GM23338 (cell line): ENCODE results near the gene RAB42. TPM values are rescaled to one million over a fixed set of nuclear protein-coding genes. Genes with fewer than 3 reads are reported as not detected.

Experiments used
- ATAC-seq: fragments of 200-7000 bp; cut with Tn5 transposase; 3 replicates; pipeline ENCODE4 v1.9.1; 2020
- DNase-seq: peaks from one replicate; pipeline ENCODE4 v3.0.0-alpha.2; 2015; ENCODE audit warnings: low spot score
- H2AFZ ChIP-seq: fragments of 200-600 bp; sonication (generic); 2 replicates; pipeline ENCODE4 v1.8.0; 2016; ENCODE audit warnings: antibody characterized with exemption, mild to moderate bottlenecking, moderate library complexity
- H3F3A ChIP-seq: fragments of 200-600 bp; sonication (generic); replicated peaks from 2 replicates; pipeline ENCODE4 v1.8.0; 2017; ENCODE audit warnings: antibody characterized with exemption, mixed run types, low read depth
- H3K27ac ChIP-seq: fragments of 200-600 bp; sonication (generic); 2 replicates; pipeline ENCODE4 v1.6.1; 2016; ENCODE audit warnings: low read depth
- H3K27me3 ChIP-seq: fragments of 200-600 bp; sonication (generic); 2 replicates; pipeline ENCODE4 v1.8.0; 2016; ENCODE audit warnings: mild to moderate bottlenecking, mixed run types, moderate library complexity; ENCODE audit not compliant: insufficient read depth
- H3K36me3 ChIP-seq: fragments of 200-600 bp; sonication (generic); 2 replicates; pipeline ENCODE4 v1.8.0; 2016; ENCODE audit warnings: mild to moderate bottlenecking; ENCODE audit not compliant: insufficient read depth
- H3K4me1 ChIP-seq: fragments of 200-600 bp; sonication (generic); 2 replicates; pipeline ENCODE4 v1.8.0; 2016; ENCODE audit warnings: mild to moderate bottlenecking, moderate library complexity; ENCODE audit not compliant: insufficient read depth
- H3K4me2 ChIP-seq: fragments of 200-600 bp; sonication (generic); 2 replicates; pipeline ENCODE4 v1.7.1; 2017; ENCODE audit warnings: mixed run types
- H3K4me3 ChIP-seq: fragments of 200-600 bp; sonication (generic); 2 replicates; pipeline ENCODE4 v1.6.1; 2016; ENCODE audit warnings: mixed run types
- H3K79me2 ChIP-seq: fragments of 200-600 bp; sonication (generic); replicated peaks from 2 replicates; pipeline ENCODE4 v1.8.0; 2017; ENCODE audit warnings: mild to moderate bottlenecking; ENCODE audit not compliant: insufficient read depth
- H3K9me2 ChIP-seq: fragments of 200-600 bp; sonication (generic); 2 replicates; pipeline ENCODE4 v1.8.0; 2017; ENCODE audit not compliant: insufficient read depth
- H4K20me1 ChIP-seq: fragments of 200-600 bp; sonication (generic); replicated peaks from 2 replicates; pipeline ENCODE4 v1.8.0; 2017; ENCODE audit warnings: mild to moderate bottlenecking; ENCODE audit not compliant: insufficient read depth
- H3K27ac Mint-ChIP-seq: 2 replicates; pipeline ENCODE4 v1.8.0; 2020; ENCODE audit warnings: inconsistent platforms, mild to moderate bottlenecking, moderate library complexity, mixed read lengths
- H3K27me3 Mint-ChIP-seq: 3 replicates; pipeline ENCODE4 v1.8.0; 2022; ENCODE audit warnings: low read depth, mild to moderate bottlenecking, moderate library complexity, mixed read lengths, inconsistent platforms; ENCODE audit not compliant: insufficient read depth, poor library complexity
- H3K36me3 Mint-ChIP-seq: 3 replicates; pipeline ENCODE4 v1.8.0; 2021; ENCODE audit warnings: low read depth, mild to moderate bottlenecking, inconsistent platforms, moderate library complexity, mixed read lengths
- H3K4me1 Mint-ChIP-seq: 3 replicates; pipeline ENCODE4 v1.8.0; 2020; ENCODE audit warnings: mild to moderate bottlenecking, inconsistent platforms, mixed read lengths
- H3K4me3 Mint-ChIP-seq: 3 replicates; pipeline ENCODE4 v1.8.0; 2021; ENCODE audit warnings: moderate library complexity, mild to moderate bottlenecking, inconsistent platforms, mixed read lengths
- H3K9me3 Mint-ChIP-seq: 3 replicates; pipeline ENCODE4 v1.8.0; 2020; ENCODE audit warnings: moderate library complexity, mild to moderate bottlenecking, inconsistent platforms, mixed read lengths
- EZH2 ChIP-seq: fragments of 200-600 bp; sonication (generic); IDR thresholded peaks from one replicate; pipeline ENCODE4 v1.8.0; 2017; ENCODE audit warnings: antibody characterized with exemption, mild to moderate bottlenecking, low read depth; ENCODE audit not compliant: unreplicated experiment
- JUNB ChIP-seq: IDR thresholded peaks from one replicate; pipeline ENCODE4 v1.6.1; 2016; ENCODE audit warnings: antibody characterized with exemption; ENCODE audit not compliant: unreplicated experiment
- NANOG ChIP-seq: IDR thresholded peaks from 2 replicates; pipeline ENCODE4 v1.6.1; 2016; ENCODE audit warnings: antibody characterized with exemption, borderline replicate concordance
- POLR2AphosphoS5 ChIP-seq: IDR thresholded peaks from 2 replicates; pipeline ENCODE4 v1.6.1; 2016; ENCODE audit warnings: antibody characterized with exemption, low read depth
- STAT1 ChIP-seq: IDR thresholded peaks from one replicate; pipeline ENCODE4 v1.6.1; 2016; ENCODE audit warnings: antibody characterized with exemption; ENCODE audit not compliant: unreplicated experiment
- ZNF114 ChIP-seq: fragments of 250-450 bp; sonication (Bioruptor Pico); IDR thresholded peaks from 2 replicates; pipeline ENCODE4 v1.5.0; 2020; ENCODE audit warnings: mild to moderate bottlenecking, moderate library complexity
- polyA plus RNA-seq: library from polyadenylated mRNA; unstranded; fragments of >200 nt; fragmentation: Nextera tagmentation; extraction: Ambion mirVana; gene quantifications from 2 replicates; pipeline ENCODE4 v1.2.1, GENCODE V29; 2016
- total RNA-seq: library from RNA; depleted of rRNA; stranded (reverse); fragments of >200 nt; shearing (Covaris generic); gene quantifications from 2 replicates; pipeline ENCODE4 v1.2.3, GENCODE V29; 2014
- TF ChIP-seq, protein P1 (sequence below), 2 experiments: fragments of 200-600 bp in 1 of 2; sonication (generic) in 1 of 2; conservative IDR thresholded peaks; 2 replicates each; pipeline versions ENCODE4 v1.5.1 to v1.6.1; 2016 to 2017; ENCODE audit warnings: antibody characterized with exemption in 2 of 2, low read depth in 2 of 2, mild to moderate bottlenecking in 2 of 2, moderate library complexity in 1 of 2
- TF ChIP-seq, protein P2 (sequence below): IDR thresholded peaks from 2 replicates; pipeline ENCODE4 v1.6.1; 2016; ENCODE audit warnings: antibody characterized with exemption
- TF ChIP-seq, protein P3 (sequence below): IDR thresholded peaks from one replicate; pipeline ENCODE4 v1.6.1; 2018; ENCODE audit warnings: antibody characterized with exemption; ENCODE audit not compliant: unreplicated experiment

Gene RAB42
- total and polyA plus RNA-seq, 2 experiments from 2014 or later: 13.0 to 17.7 TPM

DNA sequence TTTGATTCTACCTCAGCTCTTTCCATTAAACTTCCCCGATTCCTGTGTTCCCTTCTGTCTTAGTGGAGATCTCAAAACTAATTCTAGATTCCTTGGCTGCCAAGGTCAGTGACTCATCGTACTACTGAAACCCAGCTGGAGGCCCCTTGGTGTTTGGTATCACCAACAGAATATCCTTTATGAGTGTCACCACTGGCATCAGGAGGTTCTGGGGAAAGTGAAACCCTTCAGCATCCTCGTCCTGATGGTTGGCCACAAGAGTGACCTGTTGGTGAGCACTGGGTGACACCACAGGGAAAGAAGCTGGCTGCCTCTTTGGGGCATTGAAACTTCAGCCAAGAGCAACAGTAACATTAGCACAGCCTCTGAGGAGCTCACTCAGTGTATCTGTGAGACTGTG, 9.6 kb downstream of the RAB42 start (continued):
- TF ChIP-seq JUNB (no peak), ZNF114 (CRISPR knock-in tag) (no peak), EZH2 (no peak), NANOG (no peak)

DNA sequence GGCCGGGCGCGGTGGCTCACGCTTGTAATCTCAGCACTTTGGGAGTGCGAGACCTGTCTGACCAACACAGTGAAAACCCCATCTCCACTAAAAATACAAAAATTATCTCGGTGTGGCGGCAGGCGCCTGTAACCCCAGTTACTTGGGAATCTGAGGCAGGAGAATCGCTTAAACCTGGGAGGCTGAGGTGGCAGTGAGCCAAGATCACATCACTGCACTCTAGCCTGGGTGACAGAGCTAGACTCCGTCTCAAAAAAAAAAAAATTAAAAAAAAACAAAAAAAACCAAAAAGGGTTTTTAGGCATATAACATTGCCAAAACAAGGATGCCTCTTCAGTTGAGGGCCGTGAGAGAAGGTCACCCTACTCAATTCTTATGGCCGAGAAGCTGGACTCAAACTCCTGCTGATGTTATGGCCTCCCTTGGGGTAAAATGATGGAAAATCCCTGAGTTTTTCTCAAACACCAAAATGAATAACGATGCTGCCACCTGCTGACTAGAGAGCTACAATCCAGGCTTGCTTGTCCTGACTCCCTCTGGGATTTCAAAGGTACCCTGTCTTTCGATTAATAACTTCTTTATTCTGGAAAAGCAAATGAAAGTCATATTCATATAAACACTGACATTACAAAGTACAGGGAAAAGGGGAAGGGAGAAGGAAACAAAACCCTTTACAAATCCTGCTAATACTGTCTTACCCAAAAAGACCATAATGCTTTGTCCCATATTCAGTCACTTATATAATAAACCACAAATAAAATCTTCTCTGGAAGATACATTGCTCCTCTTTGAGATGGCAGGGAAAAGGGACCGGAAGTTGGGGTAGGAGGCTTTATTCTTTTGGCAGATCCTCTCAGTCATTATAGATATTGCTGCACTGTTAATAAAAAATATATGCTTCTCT, 10.7 kb downstream of the RAB42 start:
- no peak overlapping the region for H3K4me3 Mint-ChIP-seq
- Histone ChIP-seq H3K4me2 (no peak overlapping the region), H2AFZ (no peak overlapping the region), H3K4me3 (no peak overlapping the region), H4K20me1 (no peaks in the 10 kb centered on the region), H3K4me1 (peaks cover 3% of the 10 kb centered on the region; the same call in 1 of the 2 replicates), H3K79me2 (no peaks in the 10 kb centered on the region), H3K9me2 (no peaks in the 10 kb centered on the region), H3K27ac (peak overlapping the region; percentile 59; the same call in 1 of the 2 replicates), H3K27me3 (no peaks in the 10 kb centered on the region), H3F3A (peaks cover 17% of the 10 kb centered on the region; the same call in 1 of the 2 replicates), H3K36me3 (peaks cover 17% of the 10 kb centered on the region; the same call in 1 of the 2 replicates)
- peak; percentile 69 for ATAC-seq
- H3K36me3 Mint-ChIP-seq: peaks cover 13% of the 10 kb centered on the region
- H3K27ac Mint-ChIP-seq: peak overlapping the region; percentile 88; the same call in 1 of the 2 replicates
- H3K27me3 Mint-ChIP-seq: peaks cover 3% of the 10 kb centered on the region
- TF ChIP-seq, protein P1, sequence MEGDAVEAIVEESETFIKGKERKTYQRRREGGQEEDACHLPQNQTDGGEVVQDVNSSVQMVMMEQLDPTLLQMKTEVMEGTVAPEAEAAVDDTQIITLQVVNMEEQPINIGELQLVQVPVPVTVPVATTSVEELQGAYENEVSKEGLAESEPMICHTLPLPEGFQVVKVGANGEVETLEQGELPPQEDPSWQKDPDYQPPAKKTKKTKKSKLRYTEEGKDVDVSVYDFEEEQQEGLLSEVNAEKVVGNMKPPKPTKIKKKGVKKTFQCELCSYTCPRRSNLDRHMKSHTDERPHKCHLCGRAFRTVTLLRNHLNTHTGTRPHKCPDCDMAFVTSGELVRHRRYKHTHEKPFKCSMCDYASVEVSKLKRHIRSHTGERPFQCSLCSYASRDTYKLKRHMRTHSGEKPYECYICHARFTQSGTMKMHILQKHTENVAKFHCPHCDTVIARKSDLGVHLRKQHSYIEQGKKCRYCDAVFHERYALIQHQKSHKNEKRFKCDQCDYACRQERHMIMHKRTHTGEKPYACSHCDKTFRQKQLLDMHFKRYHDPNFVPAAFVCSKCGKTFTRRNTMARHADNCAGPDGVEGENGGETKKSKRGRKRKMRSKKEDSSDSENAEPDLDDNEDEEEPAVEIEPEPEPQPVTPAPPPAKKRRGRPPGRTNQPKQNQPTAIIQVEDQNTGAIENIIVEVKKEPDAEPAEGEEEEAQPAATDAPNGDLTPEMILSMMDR (conservative IDR thresholded peaks at IDR 0.05; ENCODE audit: low read depth in 2 of 2): peak; percentile 85 to 89
- TF ChIP-seq, protein P2, sequence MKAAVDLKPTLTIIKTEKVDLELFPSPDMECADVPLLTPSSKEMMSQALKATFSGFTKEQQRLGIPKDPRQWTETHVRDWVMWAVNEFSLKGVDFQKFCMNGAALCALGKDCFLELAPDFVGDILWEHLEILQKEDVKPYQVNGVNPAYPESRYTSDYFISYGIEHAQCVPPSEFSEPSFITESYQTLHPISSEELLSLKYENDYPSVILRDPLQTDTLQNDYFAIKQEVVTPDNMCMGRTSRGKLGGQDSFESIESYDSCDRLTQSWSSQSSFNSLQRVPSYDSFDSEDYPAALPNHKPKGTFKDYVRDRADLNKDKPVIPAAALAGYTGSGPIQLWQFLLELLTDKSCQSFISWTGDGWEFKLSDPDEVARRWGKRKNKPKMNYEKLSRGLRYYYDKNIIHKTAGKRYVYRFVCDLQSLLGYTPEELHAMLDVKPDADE: no peak
- no peaks in the 10 kb centered on the region for H3K9me3 Mint-ChIP-seq
- DNase-seq: peak; percentile 90
- peaks cover 16% of the 10 kb centered on the region for H3K4me1 Mint-ChIP-seq

DNA sequence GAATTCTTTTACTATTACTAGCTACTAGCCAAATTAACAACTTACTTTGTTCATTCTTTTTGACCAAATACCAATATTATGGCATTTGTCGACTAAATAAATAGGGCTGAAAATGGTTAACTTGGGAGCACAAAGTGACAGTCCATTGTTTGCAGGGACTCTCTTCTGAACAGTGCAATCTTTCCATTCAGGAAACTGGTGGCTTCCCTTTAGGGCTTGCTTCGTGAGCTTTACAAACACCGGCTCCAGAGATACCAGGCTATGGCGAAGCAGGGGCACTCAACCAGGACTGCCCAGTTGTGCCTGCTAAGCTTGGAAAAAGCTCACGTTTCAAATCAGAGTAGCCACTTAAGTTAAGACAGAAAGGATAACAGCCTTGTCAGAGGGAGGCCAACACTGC, 12.3 kb downstream of the RAB42 start:
- no peaks in the 10 kb centered on the region for H3K9me2 ChIP-seq
- ATAC-seq (no peak), DNase-seq (no peak)
- H3K4me3 ChIP-seq: no peak overlapping the region
- TF ChIP-seq, protein P2: no peak
- TF ChIP-seq STAT1: no peak
- TF ChIP-seq POLR2AphosphoS5: no peak
- no peak for TF ChIP-seq JUNB
- TF ChIP-seq EZH2: no peak
- TF ChIP-seq, protein P3, sequence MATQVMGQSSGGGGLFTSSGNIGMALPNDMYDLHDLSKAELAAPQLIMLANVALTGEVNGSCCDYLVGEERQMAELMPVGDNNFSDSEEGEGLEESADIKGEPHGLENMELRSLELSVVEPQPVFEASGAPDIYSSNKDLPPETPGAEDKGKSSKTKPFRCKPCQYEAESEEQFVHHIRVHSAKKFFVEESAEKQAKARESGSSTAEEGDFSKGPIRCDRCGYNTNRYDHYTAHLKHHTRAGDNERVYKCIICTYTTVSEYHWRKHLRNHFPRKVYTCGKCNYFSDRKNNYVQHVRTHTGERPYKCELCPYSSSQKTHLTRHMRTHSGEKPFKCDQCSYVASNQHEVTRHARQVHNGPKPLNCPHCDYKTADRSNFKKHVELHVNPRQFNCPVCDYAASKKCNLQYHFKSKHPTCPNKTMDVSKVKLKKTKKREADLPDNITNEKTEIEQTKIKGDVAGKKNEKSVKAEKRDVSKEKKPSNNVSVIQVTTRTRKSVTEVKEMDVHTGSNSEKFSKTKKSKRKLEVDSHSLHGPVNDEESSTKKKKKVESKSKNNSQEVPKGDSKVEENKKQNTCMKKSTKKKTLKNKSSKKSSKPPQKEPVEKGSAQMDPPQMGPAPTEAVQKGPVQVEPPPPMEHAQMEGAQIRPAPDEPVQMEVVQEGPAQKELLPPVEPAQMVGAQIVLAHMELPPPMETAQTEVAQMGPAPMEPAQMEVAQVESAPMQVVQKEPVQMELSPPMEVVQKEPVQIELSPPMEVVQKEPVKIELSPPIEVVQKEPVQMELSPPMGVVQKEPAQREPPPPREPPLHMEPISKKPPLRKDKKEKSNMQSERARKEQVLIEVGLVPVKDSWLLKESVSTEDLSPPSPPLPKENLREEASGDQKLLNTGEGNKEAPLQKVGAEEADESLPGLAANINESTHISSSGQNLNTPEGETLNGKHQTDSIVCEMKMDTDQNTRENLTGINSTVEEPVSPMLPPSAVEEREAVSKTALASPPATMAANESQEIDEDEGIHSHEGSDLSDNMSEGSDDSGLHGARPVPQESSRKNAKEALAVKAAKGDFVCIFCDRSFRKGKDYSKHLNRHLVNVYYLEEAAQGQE: no peak
- Mint-ChIP-seq H3K27me3 (no peaks in the 10 kb centered on the region), H3K27ac (no peak overlapping the region), H3K4me3 (no peak overlapping the region), H3K9me3 (no peaks in the 10 kb centered on the region), H3K4me1 (peaks cover 10% of the 10 kb centered on the region), H3K36me3 (peaks cover 13% of the 10 kb centered on the region)
- H3F3A ChIP-seq: peaks cover 17% of the 10 kb centered on the region; the same call in 1 of the 2 replicates
- H3K79me2 ChIP-seq: no peaks in the 10 kb centered on the region
- H4K20me1 ChIP-seq: no peaks in the 10 kb centered on the region
- no peak overlapping the region for H2AFZ ChIP-seq
- H3K4me1 ChIP-seq: no peaks in the 10 kb centered on the region; the same call in 1 of the 2 replicates
- no peak overlapping the region for H3K4me2 ChIP-seq
- peaks cover 17% of the 10 kb centered on the region; the same call in 1 of the 2 replicates for H3K36me3 ChIP-seq
- no peaks in the 10 kb centered on the region for H3K27me3 ChIP-seq
- H3K27ac ChIP-seq: no peak overlapping the region
